GM10266 (cell line): Measurements from ENCODE around the gene ATPAF2.

Experiments used
- DNase-seq: peaks from one replicate; pipeline ENCODE4 v3.0.0; 2012; ENCODE audit errors: extremely low spot score
- TF ChIP-seq, protein P1 (sequence below): IDR thresholded peaks from 2 replicates; pipeline ENCODE4 v1.5.1; 2012; ENCODE audit warnings: mild to moderate bottlenecking, low read depth; ENCODE audit not compliant: control insufficient read depth, insufficient read depth; ENCODE audit errors: missing control alignments

The ATPAF2 gene

DNA sequence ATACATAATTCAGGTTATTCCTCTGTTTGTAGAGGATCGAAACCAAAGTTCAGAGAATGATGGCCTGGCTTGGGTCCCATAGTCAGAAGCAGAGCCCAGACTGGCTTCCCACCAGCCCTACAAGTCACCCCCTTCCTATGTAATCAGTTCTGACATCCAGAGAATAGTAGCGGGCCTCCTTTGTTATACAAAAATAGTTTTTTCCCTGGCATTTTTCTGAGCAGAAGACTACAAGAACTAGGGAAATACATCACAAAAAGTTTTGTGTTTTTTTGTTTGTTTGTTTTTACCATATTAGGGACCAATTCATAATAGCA, 19.2 kb downstream of the ATPAF2 start:
- no peak for DNase-seq
- TF ChIP-seq, protein P1, sequence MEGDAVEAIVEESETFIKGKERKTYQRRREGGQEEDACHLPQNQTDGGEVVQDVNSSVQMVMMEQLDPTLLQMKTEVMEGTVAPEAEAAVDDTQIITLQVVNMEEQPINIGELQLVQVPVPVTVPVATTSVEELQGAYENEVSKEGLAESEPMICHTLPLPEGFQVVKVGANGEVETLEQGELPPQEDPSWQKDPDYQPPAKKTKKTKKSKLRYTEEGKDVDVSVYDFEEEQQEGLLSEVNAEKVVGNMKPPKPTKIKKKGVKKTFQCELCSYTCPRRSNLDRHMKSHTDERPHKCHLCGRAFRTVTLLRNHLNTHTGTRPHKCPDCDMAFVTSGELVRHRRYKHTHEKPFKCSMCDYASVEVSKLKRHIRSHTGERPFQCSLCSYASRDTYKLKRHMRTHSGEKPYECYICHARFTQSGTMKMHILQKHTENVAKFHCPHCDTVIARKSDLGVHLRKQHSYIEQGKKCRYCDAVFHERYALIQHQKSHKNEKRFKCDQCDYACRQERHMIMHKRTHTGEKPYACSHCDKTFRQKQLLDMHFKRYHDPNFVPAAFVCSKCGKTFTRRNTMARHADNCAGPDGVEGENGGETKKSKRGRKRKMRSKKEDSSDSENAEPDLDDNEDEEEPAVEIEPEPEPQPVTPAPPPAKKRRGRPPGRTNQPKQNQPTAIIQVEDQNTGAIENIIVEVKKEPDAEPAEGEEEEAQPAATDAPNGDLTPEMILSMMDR: no peak

DNA sequence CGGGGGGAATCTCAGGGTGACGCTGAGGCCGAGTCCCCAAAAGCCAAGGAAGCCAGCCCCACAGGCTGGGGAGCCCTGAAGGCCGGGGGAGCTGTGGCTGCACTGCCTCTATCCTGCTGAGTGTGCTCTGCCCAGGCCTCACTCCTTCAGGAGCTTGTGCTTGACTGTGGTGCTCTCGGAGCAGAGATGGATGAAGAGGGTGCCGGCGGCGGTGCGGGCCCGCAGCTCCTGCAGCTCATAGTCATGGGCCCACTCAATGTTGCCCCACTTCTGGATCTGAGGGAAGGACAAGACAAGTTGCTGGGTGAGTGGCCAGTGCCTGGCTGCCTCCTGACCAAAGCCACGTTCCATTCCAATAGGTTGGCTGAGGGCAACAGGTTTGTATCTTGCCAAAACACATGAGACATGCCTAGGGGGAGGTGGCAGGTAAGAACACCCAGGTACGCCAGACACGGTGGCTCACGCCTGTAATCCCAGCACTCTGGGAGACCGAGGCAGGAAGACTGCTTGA, 20.5 kb downstream of the ATPAF2 start:
- DNase-seq: no peak
- TF ChIP-seq, protein P1: no peak

DNA sequence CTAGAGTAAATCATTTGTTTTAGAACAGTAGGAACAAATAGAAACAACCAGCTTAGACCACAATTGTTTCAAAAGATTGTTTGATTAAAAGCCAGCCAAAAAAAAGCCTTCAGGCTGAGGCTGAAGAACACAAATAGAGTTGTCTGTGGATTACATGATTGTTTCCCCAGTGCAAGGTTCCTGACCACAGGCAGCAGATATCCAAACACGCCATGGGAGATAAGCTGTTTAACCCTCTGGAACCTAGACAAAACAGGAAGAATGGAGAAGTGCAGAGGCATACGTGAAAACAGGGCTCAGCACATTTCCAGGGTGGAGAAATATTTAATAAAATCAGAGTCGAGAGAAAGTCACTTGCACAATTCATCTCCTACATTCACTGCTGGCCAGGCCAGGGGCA, 21.0 kb downstream of the ATPAF2 start:
- DNase-seq: no peak
- TF ChIP-seq, protein P1: no peak

DNA sequence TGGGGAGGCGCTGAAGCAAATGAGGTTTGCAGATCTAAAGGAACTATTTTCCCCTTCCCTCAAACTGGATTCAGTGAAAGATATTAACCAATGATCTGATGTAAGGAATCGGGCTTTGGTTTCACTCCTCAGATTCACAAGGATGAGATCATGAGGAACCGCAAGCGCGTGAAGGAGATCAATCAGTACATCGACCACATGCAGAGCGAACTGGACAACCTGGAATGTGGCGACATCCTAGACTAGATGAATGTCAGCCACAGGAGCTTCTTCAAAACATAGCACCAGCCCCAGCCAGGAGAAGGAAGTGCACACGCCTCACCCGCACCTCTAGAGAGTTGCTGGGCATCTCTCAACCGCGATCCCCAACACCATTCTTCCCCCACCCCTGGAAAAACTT, 22.5 kb downstream of the ATPAF2 start:
- DNase-seq: no peak
- TF ChIP-seq, protein P1: no peak

DNA sequence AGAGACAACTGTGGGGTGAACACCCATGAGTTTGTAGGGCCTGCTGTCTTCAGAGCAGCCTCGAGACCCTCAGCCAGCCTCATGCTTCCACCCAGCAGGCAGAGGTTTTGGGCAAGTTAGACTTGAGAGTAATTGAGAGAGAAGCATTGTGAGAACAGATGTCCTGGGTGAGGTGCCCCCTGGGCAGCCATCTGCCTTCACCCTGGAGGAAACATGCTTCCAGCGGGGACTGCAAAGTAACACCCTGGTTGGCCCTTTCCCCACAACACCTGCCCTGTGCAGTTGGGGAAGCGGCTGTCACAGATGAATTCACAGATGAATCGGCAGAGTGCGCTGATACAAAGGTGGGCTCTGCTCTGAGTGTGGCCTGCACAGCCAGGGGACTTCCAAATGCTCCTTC, 23.4 kb downstream of the ATPAF2 start:
- TF ChIP-seq, protein P1: no peak
- DNase-seq: no peak

DNA sequence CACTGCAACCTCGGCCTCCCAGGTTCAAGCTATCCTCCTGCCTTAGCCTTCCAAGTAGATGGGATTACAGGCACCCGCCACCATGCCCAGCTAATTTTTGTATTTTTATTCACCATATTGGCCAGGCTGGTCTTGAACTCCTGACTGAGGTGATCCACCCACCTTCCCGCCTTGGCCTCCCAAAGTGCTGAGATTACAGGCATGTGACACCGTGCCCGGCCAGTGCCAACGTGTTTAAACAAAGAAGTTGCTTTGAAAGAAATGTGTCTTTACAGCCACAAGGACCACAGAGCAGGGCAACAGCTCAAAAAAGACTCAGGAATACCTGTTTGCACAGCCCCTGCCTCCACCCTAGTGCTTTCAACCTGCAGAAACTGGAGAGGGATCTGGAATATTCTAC, 25.0 kb downstream of the ATPAF2 start:
- TF ChIP-seq, protein P1: no peak
- no peak for DNase-seq

DNA sequence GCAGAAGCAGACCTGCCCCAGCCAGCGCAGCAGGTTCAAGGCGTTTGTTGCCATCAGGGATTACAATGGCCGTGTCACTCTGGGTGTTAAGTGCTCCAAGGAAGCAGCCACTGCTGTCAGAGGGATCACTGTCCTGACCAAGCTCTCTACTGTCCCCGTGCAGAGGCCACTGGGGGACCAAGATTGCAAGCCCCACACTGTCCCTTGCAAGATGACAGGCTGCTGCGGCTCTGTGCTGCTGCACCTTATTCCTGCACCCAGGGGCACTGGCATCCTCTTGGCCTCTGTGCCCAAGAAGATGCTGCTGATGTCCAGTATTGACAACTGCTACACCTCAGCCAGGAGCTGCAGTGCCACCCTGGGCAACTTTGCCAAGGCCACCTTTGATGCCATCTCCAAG, 27.7 kb downstream of the ATPAF2 start:
- no peak for DNase-seq
- TF ChIP-seq, protein P1: no peak
